Measurements from ENCODE around the gene BAK1. TPM values are rescaled to one million over a fixed set of nuclear protein-coding genes. Genes with fewer than 3 reads are reported as not detected.

Gene BAK1
- total RNA-seq, 1 donor from 2014 or later, result 27.3 TPM

Other genes with a start within 250 kb of the BAK1 start
- gene KIFC1, start 188.5 kb downstream of the BAK1 start, total RNA-seq (ENCODE audit: low replicate concordance), result 28.0 and 67.7 TPM in 2 replicates
- 23.8 and 49.6 TPM in 2 replicates for gene PHF1, start 169.3 kb downstream of the BAK1 start, total RNA-seq (ENCODE audit: low replicate concordance)
- 212 and 278 TPM in 2 replicates for gene CUTA, start 162.2 kb downstream of the BAK1 start, total RNA-seq (ENCODE audit: low replicate concordance)
- 18.4 and 74.1 TPM in 2 replicates for gene SYNGAP1, start 160.2 kb downstream of the BAK1 start, total RNA-seq (ENCODE audit: low replicate concordance)
- gene ZBTB9, start 125.7 kb downstream of the BAK1 start, total RNA-seq (ENCODE audit: low replicate concordance), result 11.3 and 14.5 TPM in 2 replicates
- gene ITPR3, start 41.0 kb upstream of the BAK1 start, total RNA-seq (ENCODE audit: low replicate concordance), result 24.6 and 56.1 TPM in 2 replicates
- gene UQCC2, start 131.4 kb upstream of the BAK1 start, total RNA-seq (ENCODE audit: low replicate concordance), result 79.5 and 98.8 TPM in 2 replicates
- 0.75 TPM in 1 of 2 replicates, not detected in the other for gene IP6K3, start 166.6 kb upstream of the BAK1 start, total RNA-seq (ENCODE audit: low replicate concordance)
- 58.2 and 64.7 TPM in 2 replicates for gene LEMD2, start 208.9 kb upstream of the BAK1 start, total RNA-seq (ENCODE audit: low replicate concordance)
- 0.65 and 4.6 TPM in 2 replicates for gene MLN, start 223.7 kb upstream of the BAK1 start, total RNA-seq (ENCODE audit: low replicate concordance)